ENCODE results near the gene MCFD2.
A peak's percentile ranks its signal among the peaks of the same experiment; 100 is the strongest.
"Not testable (repeated sequence)": the region's sequence is repeated elsewhere in the genome, so short reads cannot be mapped to it uniquely, and the experiment has no call there.

MCFD2 gene

DNA sequence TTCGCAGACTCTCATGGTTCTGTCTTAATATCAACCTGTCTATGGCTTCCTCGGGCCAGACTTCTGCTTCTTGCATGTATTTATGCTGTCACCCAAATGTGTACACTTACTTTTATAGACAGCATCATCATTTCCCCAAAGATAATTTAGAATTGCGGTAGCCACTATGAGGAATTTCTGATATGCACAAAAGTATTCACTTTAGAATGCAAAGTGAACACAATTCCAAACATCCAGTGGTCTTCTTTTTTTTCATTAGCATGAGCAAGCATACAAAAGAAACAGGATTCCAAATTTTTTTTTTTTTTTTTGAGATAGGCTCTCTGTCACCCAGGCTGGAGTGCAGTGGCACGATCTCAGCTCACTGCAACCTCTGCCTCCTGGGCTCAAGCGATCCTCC, 21.0 kb upstream of the MCFD2 start:
- no peak for DNase-seq

DNA sequence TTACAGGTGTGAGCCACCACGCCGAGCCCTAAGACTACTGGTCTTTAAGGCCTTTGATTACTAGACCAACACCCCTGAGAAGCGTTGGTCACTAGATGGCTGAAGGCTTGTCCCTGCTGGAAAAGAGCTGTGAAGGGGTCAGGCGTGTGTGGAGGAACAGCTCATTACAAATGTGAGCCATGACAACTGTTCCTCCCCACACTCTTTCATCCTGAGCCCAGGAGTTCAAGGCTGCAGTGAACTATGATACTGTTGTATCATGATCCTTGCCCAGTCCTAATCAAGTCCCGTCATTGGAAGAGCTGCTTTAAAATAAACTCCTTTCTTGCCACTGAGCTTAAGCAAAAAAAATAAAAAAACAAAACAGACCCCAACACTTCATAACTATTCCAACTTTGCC, 19.5 kb upstream of the MCFD2 start:
- DNase-seq, result no peak

DNA sequence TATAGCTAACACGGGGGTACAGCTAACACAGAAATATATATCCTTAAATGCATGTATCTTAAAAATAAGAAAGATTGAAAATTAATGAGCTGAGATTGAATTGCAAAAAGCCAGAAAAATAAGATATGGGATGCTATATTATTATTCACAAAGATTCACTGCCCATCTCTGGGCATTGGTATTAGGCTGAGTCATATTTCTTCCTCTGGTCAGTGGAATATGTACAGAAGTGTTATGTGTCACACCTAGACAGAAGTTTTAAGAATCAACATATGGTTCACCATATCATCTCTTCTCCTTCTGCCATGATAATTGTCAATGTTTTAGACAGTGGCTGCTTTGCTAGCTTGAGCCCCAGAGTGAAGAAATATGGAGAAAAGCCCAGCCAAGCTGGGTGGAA, 14.0 kb upstream of the MCFD2 start:
- DNase-seq, result no peak

DNA sequence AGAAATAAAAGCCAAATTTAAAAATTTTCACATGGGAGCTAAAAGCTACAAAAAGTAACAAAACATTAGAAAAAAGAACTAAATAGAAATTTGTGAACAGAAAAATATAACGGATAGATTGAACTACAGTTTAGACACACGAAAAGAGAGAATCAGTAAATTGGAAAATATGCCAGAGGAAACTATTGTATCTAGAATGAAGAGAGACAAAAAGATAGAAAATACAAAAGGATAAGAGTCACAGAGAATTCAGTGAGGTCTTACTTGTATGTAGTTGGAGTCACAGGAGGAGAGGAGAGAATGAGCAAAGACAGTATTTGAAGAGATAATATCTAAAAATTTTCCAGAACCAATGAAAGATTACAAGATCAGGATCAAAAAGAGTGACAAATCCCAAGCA, 11.3 kb upstream of the MCFD2 start:
- no peak for DNase-seq

DNA sequence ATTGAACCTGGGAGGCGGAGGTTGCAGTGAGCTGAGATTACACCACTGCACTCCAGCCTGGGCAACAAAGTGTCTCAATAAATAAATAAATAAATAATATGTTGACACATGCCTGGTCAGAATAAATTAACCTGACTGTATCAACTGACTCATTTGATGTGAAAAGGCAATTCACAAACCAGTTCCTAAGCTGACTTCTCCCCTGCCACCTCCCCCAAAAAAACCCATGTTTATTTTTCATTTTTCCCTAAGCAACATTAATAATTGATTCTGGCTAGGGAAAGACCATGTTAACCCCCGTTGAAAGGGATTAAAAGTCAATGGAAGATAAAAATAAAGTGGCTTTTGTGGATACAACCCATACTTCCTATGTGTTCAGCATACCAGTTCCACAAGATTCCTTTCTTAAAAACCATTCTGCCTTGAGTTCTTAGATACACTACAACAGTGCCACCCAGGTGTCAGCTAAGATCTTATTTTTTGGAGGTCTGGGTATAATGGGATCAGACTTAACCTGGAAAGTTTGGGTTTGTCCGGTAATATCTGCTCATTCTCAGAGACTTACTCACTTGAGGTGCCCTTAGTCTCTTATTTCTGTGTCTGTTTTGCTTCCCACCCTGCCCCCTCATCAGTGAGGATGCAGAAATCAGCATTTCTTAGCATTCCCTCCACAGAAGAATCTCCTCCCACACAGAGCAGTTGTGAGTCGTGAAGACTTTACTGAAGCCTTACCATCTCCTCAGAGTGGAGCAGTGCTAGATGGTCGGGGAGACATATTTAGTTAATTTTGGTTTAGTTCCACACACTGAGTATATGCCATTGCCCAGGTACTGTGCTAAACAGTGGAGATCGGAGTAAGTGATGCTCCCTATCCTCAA, 10.1 kb upstream of the MCFD2 start:
- no peak for DNase-seq

DNA sequence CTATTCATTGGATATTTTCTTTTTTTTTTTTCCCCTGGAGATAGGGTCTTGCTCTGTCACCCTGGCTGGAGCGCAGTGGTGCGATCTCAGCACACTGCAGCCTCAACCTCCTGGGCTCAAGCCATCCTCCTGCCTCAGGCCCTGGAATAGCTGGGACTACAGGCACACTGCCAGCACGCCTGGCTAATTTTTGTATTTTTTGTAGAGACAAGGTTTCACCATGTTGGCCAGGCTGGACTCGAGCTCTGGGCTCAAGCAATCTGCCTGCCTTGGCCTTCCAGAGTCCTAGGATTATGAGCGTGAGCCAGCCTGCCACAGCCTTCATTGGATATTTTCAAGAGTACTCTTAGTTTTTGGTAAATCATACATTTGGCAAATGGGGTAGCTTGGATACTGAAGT, 9.0 kb upstream of the MCFD2 start:
- no peak for DNase-seq

DNA sequence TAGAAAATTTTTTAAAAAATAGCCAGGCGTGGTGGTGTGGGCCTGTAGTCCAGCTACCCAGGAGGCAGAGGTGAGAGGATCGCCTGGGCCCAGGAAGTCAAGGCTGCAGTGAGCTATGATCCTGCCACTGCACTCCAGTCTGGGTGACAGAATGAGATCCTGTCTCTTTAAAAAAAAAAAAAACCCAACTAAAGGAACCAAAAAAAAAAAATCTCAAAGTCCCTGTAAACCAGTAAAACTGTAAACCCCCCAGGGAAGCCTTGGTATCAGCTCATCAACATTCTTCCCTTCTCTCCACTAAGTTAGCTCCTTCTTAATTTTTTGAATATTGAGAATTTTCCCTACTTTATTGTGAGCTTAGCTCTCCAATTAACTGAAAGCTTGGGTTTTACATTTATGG, 8.4 kb upstream of the MCFD2 start:
- DNase-seq, result no peak

DNA sequence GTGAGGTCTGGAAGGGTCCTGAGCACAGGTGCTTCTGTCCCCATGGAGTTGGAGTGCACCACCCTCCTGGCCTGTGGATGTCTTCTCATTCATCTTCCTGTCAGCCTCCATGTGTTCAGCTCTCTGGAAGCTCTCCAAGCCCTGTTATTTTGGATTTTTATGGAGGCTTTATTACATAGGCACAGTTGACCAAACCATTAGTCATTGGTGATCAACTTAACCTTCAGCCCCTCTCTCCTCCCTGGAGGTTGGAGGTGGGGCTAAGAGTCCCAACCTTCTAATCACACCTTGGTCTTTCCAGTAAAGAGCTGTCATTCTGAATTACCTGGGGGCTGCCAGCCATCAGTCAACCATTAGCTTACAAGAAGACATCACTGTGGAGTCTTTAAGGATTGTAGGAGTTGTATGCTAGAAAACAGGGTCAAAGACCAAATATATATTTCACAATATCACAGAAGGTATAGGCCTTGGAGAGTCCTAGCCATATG, 7.5 kb upstream of the MCFD2 start:
- no peak for DNase-seq

DNA sequence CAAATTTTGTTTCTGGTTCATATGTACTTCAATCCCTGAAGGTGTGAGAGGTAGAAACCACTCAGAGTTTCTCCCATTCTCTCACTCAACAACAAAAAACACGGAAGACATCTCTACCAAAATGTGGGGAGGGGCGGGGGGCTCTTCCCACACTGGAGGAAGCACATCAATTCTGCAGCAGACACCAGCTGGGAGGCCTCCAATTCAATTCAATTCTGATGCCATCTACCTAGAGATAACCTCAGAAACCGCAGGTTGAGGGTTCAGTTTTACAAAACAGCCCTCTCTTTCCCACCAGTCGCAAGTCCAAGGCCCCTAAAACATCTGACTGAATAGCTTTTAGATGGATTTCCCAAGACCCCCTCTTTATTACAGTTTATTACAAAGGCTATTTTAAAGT, 7.0 kb upstream of the MCFD2 start:
- no peak for DNase-seq

DNA sequence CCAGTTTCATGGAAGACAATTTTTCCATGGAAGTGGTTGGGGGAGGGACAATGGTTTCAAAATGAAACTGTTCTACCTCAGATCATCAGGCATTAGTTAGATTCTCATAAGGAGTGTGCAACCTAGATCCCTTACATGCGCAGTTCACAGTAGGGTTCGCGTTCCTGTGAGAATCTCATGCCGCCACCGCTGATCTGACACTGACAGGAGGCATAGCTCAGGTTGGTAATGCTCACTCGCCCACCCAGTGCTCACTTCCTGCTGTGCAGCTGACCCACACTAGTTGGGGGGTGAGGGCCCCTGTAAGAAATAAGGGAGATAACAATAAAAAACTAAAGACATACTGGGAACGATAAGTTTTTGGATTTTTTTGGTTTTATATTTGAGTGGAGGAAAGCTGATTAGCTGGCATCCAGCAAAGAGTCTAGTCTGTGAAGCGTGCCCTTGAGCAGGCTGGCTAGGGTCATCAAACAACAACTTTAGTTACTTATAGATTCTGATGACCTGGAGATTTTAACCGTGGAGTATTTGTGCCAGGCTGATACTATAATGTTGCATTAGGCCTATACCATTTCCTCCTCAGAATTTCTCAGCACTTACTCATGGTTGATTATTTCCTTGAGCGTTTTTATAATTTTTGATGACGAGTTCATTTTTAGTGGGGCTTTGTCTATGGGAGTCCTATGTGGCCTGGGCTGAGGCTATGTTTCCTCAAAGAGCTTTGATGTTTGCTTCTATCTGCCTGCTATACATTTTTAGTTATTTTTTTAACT, 6.3 kb upstream of the MCFD2 start:
- DNase-seq, result no peak

DNA sequence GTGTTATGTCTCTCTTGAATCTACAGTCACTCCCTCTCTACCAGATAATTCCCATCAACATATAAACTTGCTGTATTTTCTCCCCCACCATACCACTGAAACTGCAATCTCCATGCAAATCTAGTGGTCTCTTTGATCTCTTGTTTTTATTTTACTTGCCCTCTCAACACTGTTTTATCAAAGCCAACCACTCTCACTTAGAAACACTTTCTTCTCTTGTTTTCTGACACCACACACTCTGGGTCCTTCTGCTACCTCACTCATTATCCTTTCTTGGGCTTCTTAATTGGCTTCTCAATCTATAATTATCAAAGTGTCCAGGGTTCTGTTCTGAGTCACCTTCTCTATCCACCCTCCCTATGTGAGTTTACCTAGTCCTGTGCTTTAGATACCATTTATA, 2.0 kb upstream of the MCFD2 start:
- DNase-seq, result no peak

DNA sequence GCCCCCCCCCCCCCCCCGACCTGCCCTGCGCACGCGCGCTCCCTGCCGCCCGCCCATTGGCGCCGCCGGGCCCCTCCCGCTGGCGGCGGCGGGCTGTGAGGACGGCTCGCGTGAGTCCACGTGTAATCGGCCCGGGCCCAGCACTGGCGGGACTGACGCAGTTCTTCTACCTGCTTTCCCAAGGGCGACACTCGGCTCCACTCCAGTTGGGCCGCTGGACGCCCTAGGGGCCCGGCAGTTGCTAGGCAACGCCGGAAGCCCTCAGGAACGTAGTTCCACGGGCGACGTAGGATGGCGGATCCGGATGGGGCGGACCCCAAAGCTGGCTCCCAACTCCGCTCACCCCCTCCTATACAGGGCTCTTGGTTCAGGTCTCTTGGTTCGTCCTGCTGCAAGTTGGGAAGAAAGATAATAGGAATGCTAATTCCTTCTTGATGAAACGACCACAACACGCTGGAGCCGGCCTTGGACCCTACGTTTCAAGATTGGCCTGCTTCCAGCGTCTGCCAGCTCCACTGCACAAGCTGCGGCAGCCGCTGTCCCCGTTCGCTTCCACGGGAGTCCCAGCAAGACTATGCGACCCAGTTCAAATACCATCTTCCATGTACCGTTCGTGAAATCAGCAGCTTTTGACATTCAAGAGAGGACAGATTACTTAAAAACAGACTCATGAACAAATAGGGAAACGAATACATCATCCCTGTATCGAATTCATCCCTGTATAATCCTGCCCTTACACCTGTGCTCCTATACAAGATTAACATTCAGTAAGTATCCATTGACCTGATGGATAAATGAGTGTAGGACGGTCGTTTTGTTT, 415 bp upstream of the MCFD2 start:
- peak; percentile 71 for DNase-seq

DNA sequence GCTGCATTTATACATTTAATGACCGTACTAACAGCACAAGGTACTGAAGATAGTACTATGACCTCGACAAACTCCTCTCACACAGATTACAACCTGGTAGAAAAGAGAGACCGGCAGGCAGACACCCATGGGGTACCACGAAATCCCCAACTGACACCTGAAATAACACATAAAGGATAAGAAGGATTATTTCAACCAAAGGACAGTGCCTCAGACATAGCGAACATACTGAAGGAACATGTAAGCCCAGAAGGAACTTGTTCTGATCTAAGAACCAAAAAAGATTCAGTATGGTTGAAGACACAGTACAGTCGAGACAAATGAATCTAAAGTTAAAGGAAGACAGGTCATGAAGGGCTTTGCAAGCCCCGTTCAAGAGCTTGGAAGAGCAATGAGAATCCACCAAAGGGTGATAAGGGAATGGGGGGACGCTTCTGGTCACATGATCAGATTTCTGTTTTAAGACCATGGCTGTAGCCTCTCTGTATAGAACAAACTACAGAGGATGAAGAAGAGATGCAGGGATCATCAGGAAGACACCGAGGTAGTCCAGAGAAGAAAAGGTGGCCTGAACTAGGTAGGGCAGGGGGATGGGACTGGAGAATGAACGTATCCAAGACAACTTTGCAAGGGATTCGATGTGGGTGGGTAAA, 902 bp downstream of the MCFD2 start:
- no peak for DNase-seq

DNA sequence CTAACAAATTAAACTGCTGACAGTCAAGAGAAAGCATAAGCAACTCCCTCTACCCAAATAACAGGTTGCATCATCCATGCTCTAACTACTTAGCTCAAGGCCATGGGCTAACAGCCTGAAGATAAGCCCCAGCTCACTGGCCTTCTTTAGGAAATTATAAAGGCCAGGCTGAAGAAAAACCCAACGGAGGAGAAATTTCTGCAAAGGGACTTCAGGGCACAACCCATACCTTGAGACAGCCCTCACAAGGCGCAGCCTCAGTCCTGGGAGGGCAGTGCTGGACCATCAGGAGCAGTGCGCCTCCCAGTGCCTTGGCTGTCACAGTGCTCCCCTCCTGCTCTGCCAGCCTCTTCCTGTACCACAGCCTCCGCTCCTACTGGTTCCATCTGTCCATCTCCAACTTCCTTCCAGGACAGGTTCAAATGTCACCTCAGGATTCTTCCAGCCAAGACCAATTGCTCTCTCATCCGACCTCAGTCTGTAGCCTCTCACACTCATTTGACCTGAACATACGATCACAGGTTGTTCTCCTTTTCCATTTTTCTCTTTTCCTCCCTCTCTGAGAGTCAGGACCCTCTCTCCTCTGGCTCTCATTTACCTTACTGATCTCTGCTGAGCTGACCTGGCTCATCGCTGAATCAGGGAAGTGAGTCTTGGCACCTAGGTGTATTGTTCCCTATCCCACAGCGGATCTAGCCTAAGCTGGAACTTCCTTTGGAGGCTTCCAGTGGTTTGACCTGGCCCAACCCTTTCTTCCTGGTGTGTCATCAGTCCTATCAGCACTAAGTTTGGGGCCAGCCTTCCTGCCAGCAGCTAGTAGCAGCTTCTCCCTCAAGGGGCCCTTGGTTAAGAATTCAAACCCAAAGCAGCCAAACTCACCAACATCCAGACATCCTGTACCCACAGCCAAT, 1.9 kb downstream of the MCFD2 start:
- DNase-seq, result peak; percentile 57

DNA sequence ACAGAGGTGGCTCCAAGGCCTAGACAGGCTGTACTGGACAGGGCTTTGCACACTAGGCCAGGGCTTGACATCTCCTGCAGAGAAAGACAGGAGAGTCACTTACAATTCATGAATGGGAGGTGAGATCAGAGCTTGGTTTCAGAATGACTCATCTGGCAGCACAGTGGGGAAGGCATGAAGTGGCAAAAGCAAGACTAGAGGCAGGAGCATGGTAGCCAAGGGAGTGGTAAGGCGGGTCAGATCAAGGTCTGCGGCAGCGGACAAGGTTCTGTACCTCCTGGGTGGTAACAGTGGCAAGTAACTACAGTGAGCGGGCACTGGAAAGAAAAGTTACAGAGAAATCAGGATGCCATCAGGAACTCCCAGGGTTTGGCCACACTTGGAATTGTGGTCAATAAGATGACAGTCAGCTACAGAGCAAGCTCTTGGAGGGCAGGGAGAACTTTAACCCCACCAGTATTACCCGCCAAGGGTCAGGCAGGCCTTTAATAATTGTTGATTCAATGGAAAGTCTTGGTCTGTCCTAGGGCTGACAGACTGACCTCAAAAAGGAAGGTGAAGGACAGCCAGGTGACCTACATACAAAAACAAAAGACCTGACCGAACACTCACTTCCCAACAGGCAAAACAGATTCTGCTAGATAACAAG, 5.7 kb downstream of the MCFD2 start:
- peak; percentile 49 for DNase-seq

DNA sequence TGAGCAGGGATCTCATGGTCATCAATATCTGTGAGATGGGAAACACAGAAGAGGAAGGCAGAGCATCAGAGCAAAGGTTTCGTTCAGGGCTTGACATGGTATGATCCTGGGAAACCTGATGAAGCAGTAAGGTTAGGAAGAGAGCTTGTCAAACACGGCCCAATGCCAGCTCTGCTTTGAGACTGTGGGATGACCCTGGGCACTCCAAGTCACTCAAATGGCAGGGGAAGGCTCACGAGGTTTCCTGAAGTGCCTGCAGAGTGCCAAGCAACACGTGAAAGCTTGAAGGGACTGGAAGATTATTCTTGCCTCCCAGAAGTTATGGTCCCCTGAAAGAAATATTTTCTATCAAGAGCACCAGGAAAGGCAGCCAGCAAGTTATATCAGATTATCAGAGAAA, 6.5 kb downstream of the MCFD2 start:
- no peak for DNase-seq

DNA sequence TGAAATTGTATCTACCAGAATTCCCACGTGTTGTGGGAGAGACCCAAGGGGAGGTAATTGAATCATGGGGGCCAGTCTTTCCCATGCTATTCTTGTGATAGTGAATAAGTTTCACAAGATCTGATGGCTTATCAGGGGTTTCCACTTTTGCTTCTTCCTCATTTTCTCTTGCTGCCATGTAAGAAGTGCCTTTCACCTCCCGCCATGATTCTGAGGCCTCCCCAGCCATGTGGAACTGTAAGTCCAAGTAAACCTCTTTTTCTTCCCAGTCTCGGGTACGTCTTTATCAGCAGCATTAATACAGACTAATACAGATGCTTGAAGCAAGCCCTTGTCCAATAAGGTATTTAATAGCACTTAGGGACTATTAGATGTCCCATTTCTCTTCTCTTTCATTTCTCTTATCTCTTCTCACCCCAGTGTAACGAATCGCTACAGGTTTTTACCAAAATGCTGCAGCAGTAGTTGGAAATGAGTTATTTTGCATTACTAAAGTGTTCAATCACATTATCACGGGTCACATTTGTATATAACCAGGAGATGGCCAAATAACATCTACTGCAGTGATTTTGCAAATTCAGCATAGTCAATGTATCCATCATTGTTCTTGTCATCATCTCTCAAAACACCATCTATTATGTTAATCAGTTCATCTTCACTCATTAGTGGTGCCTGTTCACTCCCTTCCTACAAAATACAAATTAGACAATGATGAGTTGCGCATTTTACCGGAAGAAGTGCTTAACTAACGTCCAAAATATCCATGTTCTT, 10.5 kb downstream of the MCFD2 start:
- not testable (repeated sequence) for DNase-seq

DNA sequence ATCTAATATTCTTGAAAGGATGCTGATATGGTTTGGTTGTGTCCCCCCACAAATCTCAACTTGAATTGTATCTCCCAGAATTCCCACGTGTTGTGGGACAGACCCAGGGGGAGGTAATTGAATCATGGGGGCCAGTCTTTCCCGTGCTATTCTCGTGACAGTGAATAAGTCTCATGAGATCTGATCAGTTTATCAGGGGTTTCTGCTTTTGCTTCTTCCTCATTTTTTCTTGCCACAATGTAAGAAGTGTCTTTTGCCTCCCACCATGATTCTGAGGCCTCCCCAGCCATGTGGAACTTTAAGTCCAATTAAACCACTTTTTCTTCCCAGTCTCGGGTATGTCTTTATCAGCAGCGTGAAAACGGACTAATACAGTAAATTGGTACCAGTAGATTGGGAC, 12.6 kb downstream of the MCFD2 start:
- DNase-seq, result not testable (repeated sequence)

DNA sequence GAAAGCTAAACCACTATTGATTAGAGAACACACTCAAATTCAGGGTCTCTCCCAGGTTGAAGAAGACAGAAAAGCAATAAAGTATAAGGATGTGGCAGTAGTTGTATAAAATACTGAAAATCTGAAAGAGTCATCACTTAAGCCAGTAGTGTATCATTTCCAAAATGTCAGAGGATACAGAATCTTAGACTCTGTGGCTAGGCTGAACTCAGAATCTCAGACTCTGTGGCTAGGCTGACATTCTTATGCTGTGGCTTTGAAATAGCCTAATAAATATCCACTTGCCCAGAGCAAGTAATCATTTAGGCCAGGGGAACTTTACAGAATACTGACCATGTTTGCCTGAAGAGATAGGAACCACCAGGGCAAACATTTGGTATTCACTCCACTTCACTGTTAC, 13.1 kb downstream of the MCFD2 start:
- no peak for DNase-seq

DNA sequence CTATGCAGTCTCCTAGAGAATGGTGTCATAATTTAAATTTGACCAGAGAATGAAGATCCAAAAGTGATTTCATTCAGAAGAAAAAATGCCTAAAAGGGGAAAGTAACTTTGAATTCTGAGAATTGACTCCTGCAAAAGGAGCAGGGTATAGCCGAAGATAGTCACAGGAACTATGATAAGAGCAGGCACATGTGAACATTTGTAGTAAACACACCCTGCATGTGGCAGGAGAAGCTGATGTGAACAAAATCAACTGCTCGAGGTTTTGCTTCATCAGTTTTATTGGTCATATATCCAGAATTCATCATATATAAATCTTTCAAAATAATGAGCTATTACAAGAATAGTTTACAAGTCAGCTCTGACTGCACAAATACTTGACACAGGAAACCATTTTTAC, 14.0 kb downstream of the MCFD2 start:
- no peak for DNase-seq

Data from 8988T (cell line).